Right atrium auricular region (tissue), 2 donors: ENCODE measurements around the gene MIB2. TPM values are rescaled to one million over a fixed set of nuclear protein-coding genes. Genes with fewer than 3 reads are reported as not detected.
"Not testable (repeated sequence)": the region's sequence is repeated elsewhere in the genome, so short reads cannot be mapped to it uniquely, and the experiment has no call there.

Source experiments
- DNase-seq: peaks from one replicate; pipeline ENCODE4 v3.0.0-alpha.2; 2019; ENCODE audit warnings: low spot score
- H3K27ac ChIP-seq, 2 donors: fragments of 200-600 bp; sonication (generic); 1 replicate in 1 of 2; 2 replicates in 1 of 2; pipeline ENCODE4 v1.5.1; 2016 to 2019
- H3K27me3 ChIP-seq, 2 donors: fragments of 200-600 bp; sonication (generic); one replicate each; pipeline versions ENCODE4 v1.5.1 to v1.6.0; 2017 to 2019
- H3K36me3 ChIP-seq: fragments of 200-600 bp; sonication (generic); one replicate; pipeline ENCODE4 v1.5.1; 2016
- H3K4me1 ChIP-seq, 2 donors: fragments of 200-600 bp; sonication (generic); one replicate each; pipeline versions ENCODE4 v1.5.1 to v1.6.0; 2017 to 2019
- H3K4me3 ChIP-seq, 2 donors: fragments of 200-600 bp; sonication (generic); 1 replicate in 1 of 2; 2 replicates in 1 of 2; pipeline ENCODE4 v1.5.1; 2017 to 2019; ENCODE audit warnings: mild to moderate bottlenecking in 1 of 2, moderate library complexity in 1 of 2
- H3K9me3 ChIP-seq, 2 donors: fragments of 200-600 bp; sonication (generic); one replicate each; pipeline ENCODE4 v1.5.1; 2019
- CTCF ChIP-seq, 2 donors: fragments of 200-600 bp; sonication (generic); IDR thresholded peaks; one replicate each; pipeline ENCODE4 v1.5.1; 2019; ENCODE audit warnings: antibody characterized with exemption in 2 of 2
- total RNA-seq, 2 donors: library from RNA; depleted of rRNA; stranded (reverse); fragments of >200 nt; gene quantifications; one replicate each; pipeline ENCODE4 v1.1.0, GENCODE V29; 2016

The MIB2 gene
- total RNA-seq, 2 donors from 2014 or later = 42.4 to 45.6 TPM

- Histone ChIP-seq H3K4me1 (no peaks in the 10 kb centered on the region), H3K27ac (no peak overlapping the region), H3K4me3 (no peak overlapping the region), H3K27me3 (no peaks in the 10 kb centered on the region), H3K9me3 (no peaks in the 10 kb centered on the region), H3K36me3 (no peaks in the 10 kb centered on the region)
- TF ChIP-seq CTCF (IDR thresholded peaks at IDR 0.05) = no peak
- no peak for DNase-seq
These were observed 23.8 kb upstream of the MIB2 start for GRCh38 chr1:1591452-1591851.

- Histone ChIP-seq H3K27ac (no peak overlapping the region), H3K4me1 (peaks cover 0 to 11% of the 10 kb centered on the region in 2 donors), H3K27me3 (no peaks in the 10 kb centered on the region), H3K9me3 (no peaks in the 10 kb centered on the region), H3K36me3 (no peaks in the 10 kb centered on the region), H3K4me3 (no peak overlapping the region)
- TF ChIP-seq CTCF (IDR thresholded peaks at IDR 0.05) = no peak
- no peak for DNase-seq
These were observed 21.3 kb upstream of the MIB2 start for GRCh38 chr1:1593834-1594601.

GRCh38 chr1:1594602-1595260, 20.6 kb upstream of the MIB2 start:
- no peaks in the 10 kb centered on the region for H3K9me3 ChIP-seq
- no peak overlapping the region for H3K4me3 ChIP-seq
- peaks cover 0 to 15% of the 10 kb centered on the region in 2 donors for H3K4me1 ChIP-seq
- no peaks in the 10 kb centered on the region for H3K27me3 ChIP-seq
- TF ChIP-seq CTCF (IDR thresholded peaks at IDR 0.05) = no peak
- no peaks in the 10 kb centered on the region for H3K36me3 ChIP-seq
- DNase-seq = no peak
- H3K27ac ChIP-seq = no peak overlapping the region

GRCh38 chr1:1595341-1595740, 20.0 kb upstream of the MIB2 start:
- H3K4me1 ChIP-seq = peaks cover 0 to 18% of the 10 kb centered on the region in 2 donors
- H3K27ac ChIP-seq, H3K4me3 ChIP-seq, H3K27me3 ChIP-seq, DNase-seq, H3K36me3 ChIP-seq, H3K9me3 ChIP-seq: not testable (repeated sequence)

GRCh38 chr1:1596493-1597274, 18.6 kb upstream of the MIB2 start:
- no peaks in the 10 kb centered on the region for H3K27me3 ChIP-seq
- no peak overlapping the region for H3K27ac ChIP-seq
- no peaks in the 10 kb centered on the region for H3K9me3 ChIP-seq
- no peak overlapping the region for H3K4me3 ChIP-seq
- H3K4me1 ChIP-seq = peaks cover 0 to 22% of the 10 kb centered on the region in 2 donors
- H3K36me3 ChIP-seq = no peaks in the 10 kb centered on the region
- no peak for DNase-seq
- no peak for TF ChIP-seq CTCF (IDR thresholded peaks at IDR 0.05)
